HepG2 (cell line): ENCODE data around the gene ATF6. TPM values are rescaled to one million over a fixed set of nuclear protein-coding genes. Genes with fewer than 3 reads are reported as not detected.

Experiments
- ATAC-seq: fragments of 200-7000 bp; cut with Tn5 transposase; 3 replicates; pipeline ENCODE4 v1.9.1; 2020; ENCODE audit warnings: mild to moderate bottlenecking, moderate library complexity
- BruUV-seq: library from RNA; stranded (reverse); fragments of 400-500 nt; replicated peaks from 2 replicates; lab custom pipeline; 2021; lab: Mats Ljungman, UMichigan
- CTCF ChIA-PET: fragments of 300-600 bp; formaldehyde crosslinking; extraction: SDS; loops from one replicate; lab custom pipeline; 2021; ENCODE audit warnings: low total read pairs, inconsistent platforms, low intra/inter-chr PET ratio; lab: Yijun Ruan, JAX
- POLR2A ChIA-PET: fragments of 350-600 bp; sonication (Branson Sonifier 250); formaldehyde crosslinking; loops from one replicate; lab custom pipeline; 2020; ENCODE audit warnings: antibody characterized with exemption, inconsistent platforms; lab: Yijun Ruan, JAX
- DNase-seq: peaks from one replicate; pipeline ENCODE4 v3.0.0-alpha.2; 2015; ENCODE audit warnings: low spot score
- FAIRE-seq: peaks from 3 replicates; lab custom pipeline; 2011; peaks lifted over from hg19 to GRCh38; lab: Jason Lieb, UNC
- H2AFZ ChIP-seq: one replicate; pipeline ENCODE4 v1.6.1; 2011; ENCODE audit warnings: low read length, inconsistent platforms
- H3K27ac ChIP-seq: fragments of 300-600 bp; 3 replicates; pipeline ENCODE4 v1.8.0; 2011; ENCODE audit warnings: mixed run types, mild to moderate bottlenecking, mixed read lengths, low read length, inconsistent platforms; ENCODE audit not compliant: insufficient read depth; ENCODE audit errors: extremely low read length
- H3K27me3 ChIP-seq, 2 experiments: fragments of 200-600 bp in 1 of 2; 2 replicates in 1 of 2; 3 replicates in 1 of 2; pipeline versions ENCODE4 v1.6.0 to v1.8.0; 2011; ENCODE audit warnings: low read length in 2 of 2, mild to moderate bottlenecking in 2 of 2, moderate library complexity in 2 of 2, inconsistent platforms in 1 of 2; ENCODE audit not compliant: insufficient read depth in 2 of 2, control insufficient read depth in 1 of 2
- H3K36me3 ChIP-seq, 2 experiments: fragments of 200-600 bp in 1 of 2; replicated peaks in 1 of 2; 2 replicates in 1 of 2; 3 replicates in 1 of 2; pipeline versions ENCODE4 v1.5.1 to v1.8.0; 2011; ENCODE audit warnings: low read length in 2 of 2, inconsistent platforms in 1 of 2; ENCODE audit not compliant: insufficient read depth in 2 of 2, control insufficient read depth in 1 of 2
- H3K4me1 ChIP-seq: 2 replicates; pipeline ENCODE4 v1.5.1; 2012; ENCODE audit warnings: low read length, inconsistent platforms; ENCODE audit not compliant: insufficient read depth
- H3K4me2 ChIP-seq: 2 replicates; pipeline ENCODE4 v1.6.0; 2011; ENCODE audit warnings: low read depth, low read length, inconsistent platforms
- H3K4me3 ChIP-seq, 3 experiments: fragments of 200-600 bp in 1 of 3; sonication (generic), shearing (Covaris generic) in 1 of 3; replicated peaks in 1 of 3; 2 replicates each; pipeline ENCODE4 v1.5.1; 2011 to 2016; ENCODE audit warnings: low read length in 3 of 3, inconsistent platforms in 2 of 3, low read depth in 2 of 3, mild to moderate bottlenecking in 2 of 3, control low read depth in 1 of 3, mixed read lengths in 1 of 3; ENCODE audit not compliant: insufficient read depth in 1 of 3
- H3K79me2 ChIP-seq: one replicate; pipeline ENCODE4 v1.6.1; 2011; ENCODE audit warnings: low read length, inconsistent platforms; ENCODE audit not compliant: insufficient read depth
- H3K9ac ChIP-seq: 2 replicates; pipeline ENCODE4 v1.6.0; 2011; ENCODE audit warnings: mild to moderate bottlenecking, low read depth, low read length, inconsistent platforms; ENCODE audit not compliant: insufficient read depth
- H3K9me3 ChIP-seq: 2 replicates; pipeline ENCODE4 v1.5.1; 2012; ENCODE audit warnings: mild to moderate bottlenecking, low read length
- H4K20me1 ChIP-seq: 2 replicates; pipeline ENCODE4 v1.6.0; 2011; ENCODE audit warnings: inconsistent platforms, mild to moderate bottlenecking, low read length, moderate library complexity; ENCODE audit not compliant: insufficient read depth
- CREB1 ChIP-seq, 2 experiments: fragments of 450-650 bp in 1 of 2; IDR thresholded peaks; 2 replicates each; pipeline ENCODE4 v1.6.1; 2016 to 2017; ENCODE audit warnings: control low read depth in 1 of 2, mild to moderate bottlenecking in 1 of 2, missing compliant biosample characterization in 1 of 2, missing genetic modification characterization in 1 of 2
- JUND ChIP-seq: sonication (generic); formaldehyde crosslinking; IDR thresholded peaks from 2 replicates; pipeline ENCODE4 v1.8.0; 2022; ENCODE audit warnings: mild to moderate bottlenecking, missing genetic modification reagents
- TMF1 ChIP-seq: sonication (generic); formaldehyde crosslinking; IDR thresholded peaks from 2 replicates; pipeline ENCODE4 v1.8.1; 2022; ENCODE audit warnings: low read depth, missing genetic modification reagents
- U2AF2 ChIP-seq: fragments of 200-400 bp; formaldehyde crosslinking; IDR thresholded peaks from 2 replicates; pipeline ENCODE4 v1.6.1; 2017; ENCODE audit warnings: low read depth, mild to moderate bottlenecking, low read length
- ZNF7 ChIP-seq: IDR thresholded peaks from 2 replicates; pipeline ENCODE4 v1.6.1; 2016; ENCODE audit warnings: missing biosample characterization, missing genetic modification reagents
- WGBS: methylation state at CpG from one replicate; pipeline ENCODE4 v1.1.6; 2017; ENCODE audit warnings: low lambda C conversion rate; 5-methylcytosine and 5-hydroxymethylcytosine counted together
- in situ Hi-C: cut with HindIII; loops from 2 replicates; pipeline ENCODE4 v1.10.0; 2017; ENCODE audit warnings: low pct_unique_long_range_greater_than_20kb; ENCODE audit not compliant: extremely low pct_ligation_motif_present
- intact Hi-C: fragments of 100-400 bp; cut with micrococcal nuclease; formaldehyde crosslinking; loops from one replicate; pipeline ENCODE4 v1.10.0; 2022; ENCODE audit not compliant: unreplicated experiment
- polyA plus RNA-seq, 8 experiments: library from polyadenylated mRNA; depleted of rRNA in 3 of 8; stranded (reverse) in 7 of 8; unstranded in 1 of 8; fragments of >200 nt; fragmentation: Illumina TruSeq in 4 of 8; extraction: Trizol in 4 of 8; gene quantifications; 2 replicates each; pipeline versions ENCODE4 v1.2.1 to v1.2.3, GENCODE V29; 2011 to 2016; ENCODE audit warnings: low read depth in 4 of 8, missing spikeins in 1 of 8, mixed read lengths in 1 of 8; ENCODE audit not compliant: insufficient read depth in 1 of 8
- total RNA-seq, 5 experiments: library from RNA; depleted of rRNA; stranded (reverse); fragments of >200 nt; fragmentation: Illumina TruSeq; extraction: Trizol; gene quantifications; 2 replicates each; pipeline ENCODE4 v1.2.3, GENCODE V29; 2016; ENCODE audit warnings: low read depth in 1 of 5

ATF6 gene
- total and polyA plus RNA-seq, 2 of the 13 experiments (the other 11 are each of a cell fraction or from before 2014, with no cell fraction given) = 13.2 to 14.5 TPM

GRCh38 chr1:161921990-161922389 is 155.9 kb downstream of the ATF6 start:
- CTCF ChIA-PET = no interaction called here
- no peak for ATAC-seq
- FAIRE-seq = no peak

GRCh38 chr1:161928056-161928455 is 161.9 kb downstream of the ATF6 start:
- no peaks in the 10 kb centered on the region for H3K4me1 ChIP-seq
- ChIA-PET POLR2A (no interaction called here), CTCF (no interaction called here)

More at GRCh38 chr1:161921990-161922389, 155.9 kb downstream of the ATF6 start:
- no peak overlapping the region for H3K9ac ChIP-seq
- H3K27me3 ChIP-seq = no peaks in the 10 kb centered on the region
- 95% methylated on average over 1 of the region's 1 CpG for WGBS
- DNase-seq = no peak
- H3K27ac ChIP-seq = no peak overlapping the region
- in situ Hi-C loops = no loop called here
- no peaks in the 10 kb centered on the region for H3K36me3 ChIP-seq
- no peak overlapping the region for H3K4me2 ChIP-seq
- H3K4me3 ChIP-seq = no peak overlapping the region
- no peaks in the 10 kb centered on the region for H3K9me3 ChIP-seq
- no TSS peak for BruUV-seq
- intact Hi-C loops = no loop called here
- no peaks in the 10 kb centered on the region for H4K20me1 ChIP-seq
- POLR2A ChIA-PET = no interaction called here
- no peak overlapping the region for H2AFZ ChIP-seq
- no peak for TF ChIP-seq JUND (CRISPR knock-in tag)
- no peak for TF ChIP-seq U2AF2
- TF ChIP-seq TMF1 (CRISPR knock-in tag) = no peak
- no peaks in the 10 kb centered on the region for H3K4me1 ChIP-seq
- H3K79me2 ChIP-seq = no peaks in the 10 kb centered on the region

More at GRCh38 chr1:161928056-161928455, 161.9 kb downstream of the ATF6 start:
- Histone ChIP-seq H3K27ac (no peak overlapping the region), H3K9me3 (no peaks in the 10 kb centered on the region), H3K79me2 (no peaks in the 10 kb centered on the region), H3K4me3 (no peak overlapping the region), H2AFZ (no peak overlapping the region), H3K4me2 (no peak overlapping the region), H3K27me3 (no peaks in the 10 kb centered on the region), H3K9ac (no peak overlapping the region), H3K36me3 (no peaks in the 10 kb centered on the region), H4K20me1 (no peaks in the 10 kb centered on the region)
- DNase-seq (no peak), FAIRE-seq (no peak), ATAC-seq (no peak)
- 98% methylated on average over 2 of the region's 2 CpGs for WGBS
- no TSS peak for BruUV-seq
- 0 out of 2 replicates have a peak, but pooled peaks have one; percentile 34 for TF ChIP-seq ZNF7 (CRISPR knock-in tag)
- no peak for TF ChIP-seq CREB1 (IDR thresholded peaks at IDR 0.05)
- TF ChIP-seq CREB1 (CRISPR knock-in tag; IDR thresholded peaks at IDR 0.05) = no peak
- in situ Hi-C loops (no loop called here), intact Hi-C loops (no loop called here)
